AG10803 (cell line): Measurements from ENCODE around the gene PLSCR4.
A peak's percentile ranks its signal among the peaks of the same experiment; 100 is the strongest.
"Not testable (repeated sequence)": the region's sequence is repeated elsewhere in the genome, so short reads cannot be mapped to it uniquely, and the experiment has no call there.

Source experiments
- DNase-seq: peaks from one replicate; pipeline ENCODE4 v3.0.0; 2010; ENCODE audit warnings: low read depth
- H3K4me3 ChIP-seq: 2 replicates; pipeline ENCODE4 v1.5.1; 2011; ENCODE audit warnings: mild to moderate bottlenecking, low read length, control low read depth
- CTCF ChIP-seq: conservative IDR thresholded peaks from 2 replicates; pipeline ENCODE4 v1.5.1; 2011; ENCODE audit warnings: mild to moderate bottlenecking, low read length, control low read depth, inconsistent platforms

The PLSCR4 gene

GRCh38 chr3:146243559-146243958, 7.3 kb downstream of the PLSCR4 start:
- no peak overlapping the region for H3K4me3 ChIP-seq
- TF ChIP-seq CTCF = no peak
- no peak for DNase-seq

GRCh38 chr3:146241523-146242240, 9.2 kb downstream of the PLSCR4 start:
- no peak for TF ChIP-seq CTCF
- peak; percentile 33 for DNase-seq
- no peak overlapping the region for H3K4me3 ChIP-seq

GRCh38 chr3:146233487-146233886, 17.4 kb downstream of the PLSCR4 start:
- no peak for TF ChIP-seq CTCF
- no peak for DNase-seq
- H3K4me3 ChIP-seq = no peak overlapping the region

GRCh38 chr3:146227486-146227885, 23.4 kb downstream of the PLSCR4 start:
- DNase-seq = no peak
- no peak overlapping the region for H3K4me3 ChIP-seq
- no peak for TF ChIP-seq CTCF

GRCh38 chr3:146226881-146227280, 24.0 kb downstream of the PLSCR4 start:
- no peak for TF ChIP-seq CTCF
- H3K4me3 ChIP-seq = no peak overlapping the region
- no peak for DNase-seq

GRCh38 chr3:146225458-146225857, 25.4 kb downstream of the PLSCR4 start:
- DNase-seq, H3K4me3 ChIP-seq: not testable (repeated sequence)

- no peak for TF ChIP-seq CTCF
- DNase-seq = no peak
- H3K4me3 ChIP-seq = no peak overlapping the region
Observed at GRCh38 chr3:146223401-146224373, 27.2 kb downstream of the PLSCR4 start.
